ENCODE data around the gene KRTAP4-12. TPM values are rescaled to one million over a fixed set of nuclear protein-coding genes. Genes with fewer than 3 reads are reported as not detected.
"Not testable (repeated sequence)": the region's sequence is repeated elsewhere in the genome, so short reads cannot be mapped to it uniquely, and the experiment has no call there.

KRTAP4-12 gene
- polyA plus RNA-seq, 3 donors from 2014 or later: not detected

GRCh38 chr17:41118721-41119120 is 5.3 kb downstream of the KRTAP4-12 start:
- peaks cover 0 to 3% (median 0%) of the 10 kb centered on the region in 3 donors for H3K36me3 Mint-ChIP-seq
- H3K27ac Mint-ChIP-seq: no peak overlapping the region
- no peak overlapping the region for H3K4me3 Mint-ChIP-seq
- H3K4me1 Mint-ChIP-seq: peaks cover 7 to 20% of the 10 kb centered on the region in 2 donors
- peaks cover 0 to 2% (median 0%) of the 10 kb centered on the region in 6 donors for H3K9me3 Mint-ChIP-seq
- DNase-seq: no peak
- peaks cover 3 to 26% (median 12%) of the 10 kb centered on the region in 3 donors for H3K27me3 Mint-ChIP-seq (ENCODE audit: low read depth in 3 of 3)

- not testable (repeated sequence) for DNase-seq, H3K4me3 Mint-ChIP-seq, H3K27ac Mint-ChIP-seq, H3K36me3 Mint-ChIP-seq, H3K9me3 Mint-ChIP-seq
- peaks cover 6 to 14% of the 10 kb centered on the region in 2 donors for H3K4me1 Mint-ChIP-seq
- H3K27me3 Mint-ChIP-seq (ENCODE audit: low read depth in 3 of 3): peaks cover 3 to 20% (median 8%) of the 10 kb centered on the region in 3 donors
Observed at GRCh38 chr17:41117846-41118386, 6.1 kb downstream of the KRTAP4-12 start, which contains the start of gene KRTAP4-11. Gene KRTAP4-11, minus strand, starts transcription at chr17:41118373. Its CDS starts 58 bp downstream, at chr17:41118315.

DNA sequence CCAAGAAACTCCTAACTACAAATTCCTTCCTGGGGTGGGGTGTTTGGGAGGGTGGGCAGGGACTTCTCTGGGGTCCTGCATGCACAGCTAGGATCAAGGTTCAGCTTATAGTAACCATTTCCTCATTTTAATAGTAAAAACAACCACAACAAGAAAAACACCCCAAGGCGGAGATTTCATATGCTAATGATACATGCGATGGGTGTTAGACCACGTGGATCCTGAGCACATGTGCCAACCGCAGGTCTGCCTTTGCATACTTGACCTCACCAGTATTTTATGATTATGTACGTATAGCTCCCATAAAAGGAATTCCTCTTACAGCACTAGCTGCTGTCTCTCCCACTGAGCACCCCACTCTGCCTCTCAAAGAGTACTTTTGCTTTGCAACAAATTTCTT is 7.7 kb downstream of the KRTAP4-12 start:
- no peak overlapping the region for H3K4me3 Mint-ChIP-seq
- H3K27me3 Mint-ChIP-seq (ENCODE audit: low read depth in 3 of 3): peaks cover 3 to 23% (median 8%) of the 10 kb centered on the region in 3 donors
- peaks cover 6 to 12% of the 10 kb centered on the region in 2 donors for H3K4me1 Mint-ChIP-seq
- H3K36me3 Mint-ChIP-seq: peaks cover 0 to 3% (median 0%) of the 10 kb centered on the region in 3 donors
- H3K27ac Mint-ChIP-seq: no peak overlapping the region
- peaks cover 0 to 2% (median 0%) of the 10 kb centered on the region in 6 donors for H3K9me3 Mint-ChIP-seq
- DNase-seq: no peak

- no peak overlapping the region for H3K4me3 Mint-ChIP-seq
- H3K27ac Mint-ChIP-seq: no peak overlapping the region
- peaks cover 3 to 9% (median 5%) of the 10 kb centered on the region in 3 donors for H3K27me3 Mint-ChIP-seq (ENCODE audit: low read depth in 3 of 3)
- DNase-seq: no peak
- H3K4me1 Mint-ChIP-seq: no peaks in the 10 kb centered on the region
- H3K9me3 Mint-ChIP-seq: no peaks in the 10 kb centered on the region
- no peaks in the 10 kb centered on the region for H3K36me3 Mint-ChIP-seq
Observed at GRCh38 chr17:41111151-41111885, 12.7 kb downstream of the KRTAP4-12 start.

- H3K4me3 Mint-ChIP-seq, H3K27ac Mint-ChIP-seq: not testable (repeated sequence)
- peaks cover 3 to 12% (median 3%) of the 10 kb centered on the region in 3 donors for H3K27me3 Mint-ChIP-seq (ENCODE audit: low read depth in 3 of 3)
Observed at GRCh38 chr17:41108728-41109386, 15.1 kb downstream of the KRTAP4-12 start.

GRCh38 chr17:41107941-41108450 is 16.0 kb downstream of the KRTAP4-12 start:
- Mint-ChIP-seq H3K27ac (no peak overlapping the region), H3K4me1 (no peaks in the 10 kb centered on the region), H3K27me3 (ENCODE audit: low read depth in 3 of 3) (peaks cover 3 to 12% (median 5%) of the 10 kb centered on the region in 3 donors), H3K36me3 (no peaks in the 10 kb centered on the region), H3K9me3 (no peaks in the 10 kb centered on the region), H3K4me3 (no peak overlapping the region)
- no peak for DNase-seq

More at GRCh38 chr17:41108728-41109386, 15.1 kb downstream of the KRTAP4-12 start:
- H3K9me3 Mint-ChIP-seq, DNase-seq, H3K4me1 Mint-ChIP-seq, H3K36me3 Mint-ChIP-seq: not testable (repeated sequence)

DNA sequence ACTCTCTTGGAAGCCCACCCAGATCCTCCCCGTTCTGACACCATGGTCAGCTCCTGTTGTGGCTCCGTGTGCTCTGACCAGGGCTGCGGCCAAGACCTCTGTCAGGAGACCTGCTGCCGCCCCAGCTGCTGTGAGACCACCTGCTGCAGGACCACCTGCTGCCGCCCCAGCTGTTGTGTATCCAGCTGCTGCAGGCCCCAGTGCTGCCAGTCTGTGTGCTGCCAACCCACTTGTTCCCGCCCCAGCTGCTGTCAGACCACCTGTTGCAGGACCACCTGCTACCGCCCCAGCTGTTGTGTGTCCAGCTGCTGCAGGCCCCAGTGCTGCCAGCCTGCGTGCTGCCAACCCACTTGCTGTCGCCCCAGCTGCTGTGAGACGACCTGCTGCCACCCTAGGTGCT is 18.6 kb downstream of the KRTAP4-12 start, which contains the start of gene KRTAP4-9:
Gene KRTAP4-9 (plus strand): TSS at position 43 of the 400 bp plus-strand sequence. CDS start 0 bp downstream, at position 43.
- DNase-seq; H3K36me3 Mint-ChIP-seq; H3K9me3 Mint-ChIP-seq; H3K4me1 Mint-ChIP-seq; H3K27me3 Mint-ChIP-seq (ENCODE audit: low read depth in 3 of 3); H3K4me3 Mint-ChIP-seq; H3K27ac Mint-ChIP-seq: not testable (repeated sequence)

DNA sequence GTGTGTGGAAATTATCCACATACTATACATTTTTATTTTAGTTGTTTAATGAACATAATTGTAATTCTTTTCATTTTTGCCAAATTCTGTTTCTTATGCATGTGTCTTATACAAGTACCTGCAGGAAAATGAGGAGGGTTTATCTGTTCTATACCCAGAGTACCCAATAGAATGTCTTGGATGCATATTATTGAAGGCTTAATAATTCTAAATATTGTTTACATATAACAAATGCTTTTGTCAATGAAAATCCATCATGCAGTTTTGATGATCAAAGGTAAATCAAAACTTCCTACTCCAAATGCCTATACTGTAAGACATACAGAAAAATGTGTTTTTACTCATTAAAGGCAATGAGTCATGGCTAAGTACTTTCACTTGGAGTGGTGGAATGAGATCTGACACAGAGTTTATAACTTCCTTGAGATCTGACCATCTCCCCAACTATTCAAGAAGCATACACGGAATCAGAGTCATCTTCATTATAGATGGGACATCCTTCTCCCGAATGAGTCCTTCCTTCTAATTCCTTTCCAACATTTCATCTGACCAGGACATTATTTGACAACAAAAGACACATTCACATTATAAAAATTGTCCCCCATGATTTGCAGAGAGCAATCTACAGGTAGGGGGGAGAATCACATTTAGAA is 19.5 kb downstream of the KRTAP4-12 start:
- not testable (repeated sequence) for H3K36me3 Mint-ChIP-seq; DNase-seq; H3K27ac Mint-ChIP-seq; H3K9me3 Mint-ChIP-seq; H3K27me3 Mint-ChIP-seq (ENCODE audit: low read depth in 3 of 3); H3K4me1 Mint-ChIP-seq; H3K4me3 Mint-ChIP-seq

DNA sequence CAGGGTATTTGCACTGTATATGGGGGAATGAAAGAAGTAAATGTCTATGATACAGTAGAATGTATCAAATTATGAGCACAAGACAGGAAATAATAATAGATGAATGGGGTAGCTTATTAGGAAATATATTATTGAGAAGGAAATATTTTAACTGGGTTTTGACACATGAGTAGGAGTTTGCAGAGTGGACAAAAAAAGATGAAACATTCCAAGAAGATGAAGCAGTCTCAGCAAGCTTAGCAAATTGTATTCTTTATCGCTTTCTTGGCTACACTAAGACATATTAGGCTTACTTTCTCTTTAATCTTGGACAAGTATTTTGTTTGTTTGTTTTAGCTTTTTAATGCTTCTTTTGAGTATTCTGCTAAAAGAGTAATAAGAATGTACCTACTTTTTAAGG is 20.1 kb downstream of the KRTAP4-12 start:
- Mint-ChIP-seq H3K36me3 (no peaks in the 10 kb centered on the region), H3K9me3 (no peaks in the 10 kb centered on the region), H3K4me1 (no peaks in the 10 kb centered on the region), H3K27me3 (ENCODE audit: low read depth in 3 of 3) (peaks cover 3 to 9% (median 7%) of the 10 kb centered on the region in 3 donors), H3K27ac (no peak overlapping the region), H3K4me3 (no peak overlapping the region)
- DNase-seq: no peak

- Mint-ChIP-seq H3K4me3 (no peak within 1 kb of the TSS), H3K36me3 (no peaks in the 10 kb centered on the region), H3K27ac (no peak within 1 kb of the TSS), H3K9me3 (no peaks in the 10 kb centered on the region), H3K27me3 (ENCODE audit: low read depth in 3 of 3) (peaks cover 2 to 11% (median 7%) of the 10 kb centered on the region in 3 donors), H3K4me1 (no peaks in the 10 kb centered on the region)
- DNase-seq: no peak
Observed at GRCh38 chr17:41101586-41102259, 22.3 kb downstream of the KRTAP4-12 start, which contains the start of gene KRTAP4-16. Gene KRTAP4-16, minus strand, starts transcription at chr17:41102209. Its CDS starts 0 bp downstream, at chr17:41102209.

- H3K4me1 Mint-ChIP-seq, DNase-seq: not testable (repeated sequence)
Observed at GRCh38 chr17:41099682-41100480, 24.1 kb downstream of the KRTAP4-12 start.

GRCh38 chr17:41098481-41098880 is 25.5 kb downstream of the KRTAP4-12 start:
- no peak overlapping the region for H3K27ac Mint-ChIP-seq

More at GRCh38 chr17:41099682-41100480, 24.1 kb downstream of the KRTAP4-12 start:
- H3K36me3 Mint-ChIP-seq; H3K4me3 Mint-ChIP-seq; H3K27ac Mint-ChIP-seq; H3K27me3 Mint-ChIP-seq (ENCODE audit: low read depth in 3 of 3); H3K9me3 Mint-ChIP-seq: not testable (repeated sequence)

More at GRCh38 chr17:41098481-41098880, 25.5 kb downstream of the KRTAP4-12 start:
- no peak for DNase-seq
- Mint-ChIP-seq H3K4me3 (no peak overlapping the region), H3K9me3 (peaks cover 0 to 3% (median 0%) of the 10 kb centered on the region in 6 donors), H3K27me3 (ENCODE audit: low read depth in 3 of 3) (peaks cover 2 to 9% (median 6%) of the 10 kb centered on the region in 3 donors), H3K4me1 (no peaks in the 10 kb centered on the region), H3K36me3 (no peaks in the 10 kb centered on the region)

Measured in immature natural killer cell (primary cell).